GM23338 (cell line): ENCODE data around the gene SMG6.

Experiments used
- CREB1 ChIP-seq: fragments of 250-450 bp; sonication (Bioruptor Pico); IDR thresholded peaks from 2 replicates; pipeline ENCODE4 v1.5.0; 2020; ENCODE audit warnings: low read depth, mild to moderate bottlenecking, moderate library complexity
- CTCF ChIP-seq, 2 experiments: fragments of 200-600 bp in 1 of 2; sonication (generic) in 1 of 2; conservative IDR thresholded peaks; 2 replicates each; pipeline versions ENCODE4 v1.5.1 to v1.6.1; 2016 to 2017; ENCODE audit warnings: antibody characterized with exemption in 2 of 2, low read depth in 2 of 2, mild to moderate bottlenecking in 2 of 2, moderate library complexity in 1 of 2
- ETS1 ChIP-seq: IDR thresholded peaks from 2 replicates; pipeline ENCODE4 v1.6.1; 2016; ENCODE audit warnings: antibody characterized with exemption
- EZH2 ChIP-seq: fragments of 200-600 bp; sonication (generic); IDR thresholded peaks from one replicate; pipeline ENCODE4 v1.8.0; 2017; ENCODE audit warnings: antibody characterized with exemption, mild to moderate bottlenecking, low read depth; ENCODE audit not compliant: unreplicated experiment
- EZH2phosphoT487 ChIP-seq: fragments of 200-600 bp; sonication (generic); IDR thresholded peaks from one replicate; pipeline ENCODE4 v1.8.1; 2018; ENCODE audit warnings: antibody characterized with exemption; ENCODE audit not compliant: unreplicated experiment
- JUNB ChIP-seq: IDR thresholded peaks from one replicate; pipeline ENCODE4 v1.6.1; 2016; ENCODE audit warnings: antibody characterized with exemption; ENCODE audit not compliant: unreplicated experiment
- NANOG ChIP-seq: IDR thresholded peaks from 2 replicates; pipeline ENCODE4 v1.6.1; 2016; ENCODE audit warnings: antibody characterized with exemption, borderline replicate concordance
- POLR2AphosphoS5 ChIP-seq: IDR thresholded peaks from 2 replicates; pipeline ENCODE4 v1.6.1; 2016; ENCODE audit warnings: antibody characterized with exemption, low read depth
- REST ChIP-seq: IDR thresholded peaks from one replicate; pipeline ENCODE4 v1.6.1; 2018; ENCODE audit warnings: antibody characterized with exemption; ENCODE audit not compliant: unreplicated experiment
- STAT1 ChIP-seq: IDR thresholded peaks from one replicate; pipeline ENCODE4 v1.6.1; 2016; ENCODE audit warnings: antibody characterized with exemption; ENCODE audit not compliant: unreplicated experiment
- ZNF114 ChIP-seq: fragments of 250-450 bp; sonication (Bioruptor Pico); IDR thresholded peaks from 2 replicates; pipeline ENCODE4 v1.5.0; 2020; ENCODE audit warnings: mild to moderate bottlenecking, moderate library complexity
- ZNF331 ChIP-seq: fragments of 250-450 bp; sonication (Bioruptor Pico); IDR thresholded peaks from 2 replicates; pipeline ENCODE4 v1.5.0; 2020; ENCODE audit warnings: low read depth, mild to moderate bottlenecking, moderate library complexity

- TF ChIP-seq EZH2phosphoT487 (no peak), ZNF331 (CRISPR knock-in tag) (no peak), CTCF (conservative IDR thresholded peaks at IDR 0.05; ENCODE audit: low read depth in 2 of 2) (no peak), JUNB (no peak), ZNF114 (CRISPR knock-in tag) (no peak), EZH2 (no peak), POLR2AphosphoS5 (no peak), CREB1 (CRISPR knock-in tag) (no peak), REST (no peak), STAT1 (no peak), NANOG (no peak), ETS1 (no peak)
These were observed 256.0 kb downstream of the SMG6 start for GRCh38 chr17:2047590-2047989.
